ENCODE results near the gene NDUFAF8.
"Not testable (repeated sequence)": the region's sequence is repeated elsewhere in the genome, so short reads cannot be mapped to it uniquely, and the experiment has no call there.

The NDUFAF8 gene

DNA sequence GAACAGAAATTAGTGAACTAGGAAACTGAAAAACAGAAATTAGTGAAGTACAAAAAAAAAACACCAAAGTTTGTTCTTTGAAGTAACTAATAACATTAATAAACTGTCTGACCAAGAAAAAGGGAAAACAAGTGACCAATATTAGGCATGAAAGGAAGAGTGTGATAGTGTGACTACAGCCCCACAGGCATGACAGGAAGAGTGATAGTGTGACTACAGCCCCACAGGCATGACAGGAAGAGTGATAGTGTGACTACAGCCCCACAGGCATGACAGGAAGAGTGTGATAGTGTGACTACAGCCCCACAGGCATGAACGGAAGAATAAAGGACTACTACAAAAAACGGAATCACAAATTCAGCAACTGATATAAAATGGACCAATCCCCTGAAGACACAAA is 11.5 kb upstream of the NDUFAF8 start:
- DNase-seq = not testable (repeated sequence)

DNA sequence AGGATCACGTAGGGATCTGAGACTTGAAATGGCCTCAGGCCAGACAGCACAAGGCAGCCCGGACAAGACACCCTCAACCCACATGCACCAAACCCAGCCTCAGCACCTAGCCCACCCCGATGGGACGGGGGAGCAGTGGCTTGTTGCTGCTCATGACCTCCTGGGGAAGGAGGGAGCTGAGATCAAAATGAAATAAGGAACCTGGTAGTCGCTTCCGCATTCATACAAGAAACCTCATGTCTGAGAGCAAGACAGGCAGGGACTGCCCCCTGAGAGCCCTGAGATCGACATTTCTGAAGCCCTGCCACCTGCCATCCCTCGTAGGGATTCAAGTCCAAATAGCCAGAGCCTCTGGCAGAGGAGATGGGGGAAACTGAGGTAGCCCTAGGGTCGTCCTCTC is 10.7 kb upstream of the NDUFAF8 start:
- no peak for DNase-seq

DNA sequence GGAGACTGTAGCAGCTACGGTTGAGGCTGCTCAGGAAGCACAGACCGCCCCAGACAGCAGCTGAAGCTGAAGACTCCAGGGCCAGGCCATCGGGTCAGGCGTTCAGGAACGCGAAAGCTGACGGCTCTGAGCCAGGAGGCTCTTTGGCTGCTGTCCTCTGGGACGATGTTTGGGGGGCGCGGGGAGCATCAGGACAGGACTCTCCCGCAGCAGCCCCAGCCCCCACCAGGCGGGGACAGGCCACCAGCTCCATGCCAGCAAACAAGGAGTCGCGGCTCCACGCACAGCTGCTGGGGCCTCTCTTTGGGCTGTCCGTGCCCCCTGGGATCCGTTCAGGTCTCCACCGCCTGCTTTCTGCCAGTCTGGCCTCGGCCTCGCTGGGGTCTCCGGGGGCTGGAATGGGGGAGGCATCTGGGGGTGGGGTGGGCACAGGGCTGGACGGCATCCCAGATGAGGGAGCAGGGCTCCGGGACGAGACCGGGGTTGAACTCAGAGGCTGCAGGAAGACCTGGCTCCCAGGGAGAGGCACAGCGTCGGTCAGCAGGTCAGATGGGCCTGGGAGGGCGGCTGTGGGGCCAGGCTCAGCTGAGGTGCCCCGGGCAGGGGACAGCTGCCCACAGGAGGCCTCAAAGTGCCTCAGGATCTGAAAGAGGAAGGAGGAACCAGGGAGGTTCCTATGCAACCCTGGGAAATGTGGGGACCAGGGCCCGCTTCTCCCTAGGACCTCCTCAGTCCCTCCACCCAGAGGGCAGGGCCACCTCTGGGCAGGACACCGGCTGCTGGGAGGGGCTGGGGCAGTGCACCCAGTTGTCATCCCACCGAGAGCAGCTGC is 10.1 kb upstream of the NDUFAF8 start:
- DNase-seq = no peak

DNA sequence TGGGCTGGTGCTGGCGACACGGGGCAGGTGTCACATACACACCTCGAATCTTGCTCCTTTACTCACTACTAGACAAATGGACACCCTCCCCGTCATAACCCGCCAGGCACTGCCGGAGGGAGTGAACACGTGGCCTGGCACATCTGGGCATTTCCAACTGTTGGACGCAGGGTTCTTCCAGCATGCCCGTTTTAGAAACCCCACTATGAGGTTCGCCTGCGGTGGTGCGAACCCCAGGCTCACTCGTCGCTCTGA is 9.5 kb upstream of the NDUFAF8 start:
- no peak for DNase-seq

DNA sequence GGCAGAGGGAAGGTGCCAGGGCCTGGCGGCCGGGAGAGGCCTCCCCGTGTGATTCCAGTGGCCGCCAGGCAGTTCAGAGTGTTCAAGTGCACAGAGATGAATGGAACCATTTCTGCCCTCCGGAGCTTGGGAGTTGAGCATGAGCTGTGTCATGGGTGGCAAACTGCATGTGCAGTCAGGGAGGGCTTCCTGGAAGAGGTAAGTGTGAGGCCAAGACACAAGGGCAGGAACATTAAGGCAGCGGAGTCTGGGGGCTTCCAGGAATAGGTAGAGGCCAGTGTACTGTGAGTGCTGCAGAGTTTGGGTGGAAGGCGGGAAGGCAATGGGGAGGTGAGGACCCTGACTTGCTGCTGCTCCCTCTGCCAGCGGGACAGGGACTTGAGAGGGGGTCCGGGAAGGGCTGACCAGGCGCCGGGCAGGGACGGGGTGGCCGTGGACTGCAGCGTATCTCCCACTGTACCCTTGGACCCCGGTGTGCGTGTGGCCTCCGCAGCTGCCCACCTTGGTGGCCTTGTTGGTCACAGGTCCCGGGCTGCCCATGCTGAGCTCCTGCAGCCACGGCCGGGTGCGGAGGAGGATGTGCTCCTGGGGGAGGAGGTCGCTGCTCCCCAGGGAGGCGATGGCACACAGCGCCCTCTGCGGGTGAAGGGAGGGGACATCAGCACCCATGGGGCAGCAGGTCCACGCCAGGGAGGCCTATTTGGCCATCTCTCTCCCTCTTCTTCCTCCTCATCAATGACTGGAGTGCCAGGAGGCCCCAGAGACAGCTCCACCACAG is 8.9 kb upstream of the NDUFAF8 start:
- DNase-seq = no peak

DNA sequence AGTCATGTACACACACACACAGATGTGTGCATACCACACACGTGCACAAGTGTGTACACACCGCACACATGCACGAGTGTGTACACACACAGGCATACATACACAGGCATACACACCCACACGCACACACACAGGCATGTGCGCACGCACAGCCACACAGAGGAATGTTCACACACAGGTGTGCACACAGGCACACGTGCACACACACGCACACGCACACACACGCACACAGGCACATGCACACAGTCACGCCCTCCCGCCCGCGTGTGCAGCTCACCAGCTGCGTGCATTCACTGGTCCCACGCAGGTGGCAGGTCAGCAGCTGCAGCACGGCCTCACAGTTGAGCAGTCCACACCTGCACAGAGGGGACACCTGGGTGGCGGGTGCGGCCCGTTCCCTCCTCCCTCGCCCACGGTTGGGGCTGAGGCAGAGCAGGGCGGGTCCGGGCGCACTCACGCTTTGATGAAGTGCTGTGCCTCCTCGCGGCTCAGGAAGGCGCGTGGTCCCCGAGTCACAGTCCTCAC is 7.9 kb upstream of the NDUFAF8 start:
- no peak for DNase-seq

DNA sequence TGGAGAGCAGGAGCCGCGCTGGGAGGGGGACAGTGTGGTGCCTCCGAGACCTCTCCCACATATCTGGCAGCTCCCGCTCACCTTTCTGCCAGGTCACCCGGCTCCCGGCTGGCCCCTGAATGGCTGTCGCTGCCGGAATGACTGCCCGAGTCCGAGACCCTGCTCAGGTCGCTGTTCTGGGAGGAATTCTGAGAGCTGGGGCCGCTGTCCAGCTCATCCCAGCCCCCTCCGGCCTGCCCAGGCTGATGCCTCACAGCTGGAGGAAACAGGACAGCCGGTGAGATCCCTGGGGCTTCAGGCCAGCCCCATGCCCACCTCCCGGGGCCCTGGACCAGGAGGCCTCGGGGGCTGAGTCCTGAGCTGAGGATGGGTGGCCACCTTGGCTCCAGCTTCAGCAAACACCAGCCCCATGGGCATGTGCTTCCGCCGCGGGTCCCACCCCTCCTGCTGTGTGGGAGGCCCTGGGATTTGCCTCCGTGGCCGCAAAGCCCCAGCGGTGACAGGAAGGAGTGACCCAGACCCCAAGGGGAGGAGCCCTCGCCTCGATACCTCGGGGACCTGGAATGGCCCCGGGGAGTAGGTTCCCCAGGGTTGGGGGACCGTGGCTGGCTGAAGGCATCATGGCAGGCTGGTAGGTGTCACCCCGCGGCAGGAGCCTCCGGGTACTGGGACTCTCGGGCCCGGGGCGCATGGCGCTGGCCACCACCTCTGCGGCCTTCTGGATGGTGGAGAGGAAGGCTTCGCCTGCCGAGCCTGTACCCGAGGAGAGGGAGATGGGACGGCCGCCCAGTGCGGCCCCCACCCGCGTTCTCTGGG is 7.1 kb upstream of the NDUFAF8 start:
- DNase-seq = no peak

DNA sequence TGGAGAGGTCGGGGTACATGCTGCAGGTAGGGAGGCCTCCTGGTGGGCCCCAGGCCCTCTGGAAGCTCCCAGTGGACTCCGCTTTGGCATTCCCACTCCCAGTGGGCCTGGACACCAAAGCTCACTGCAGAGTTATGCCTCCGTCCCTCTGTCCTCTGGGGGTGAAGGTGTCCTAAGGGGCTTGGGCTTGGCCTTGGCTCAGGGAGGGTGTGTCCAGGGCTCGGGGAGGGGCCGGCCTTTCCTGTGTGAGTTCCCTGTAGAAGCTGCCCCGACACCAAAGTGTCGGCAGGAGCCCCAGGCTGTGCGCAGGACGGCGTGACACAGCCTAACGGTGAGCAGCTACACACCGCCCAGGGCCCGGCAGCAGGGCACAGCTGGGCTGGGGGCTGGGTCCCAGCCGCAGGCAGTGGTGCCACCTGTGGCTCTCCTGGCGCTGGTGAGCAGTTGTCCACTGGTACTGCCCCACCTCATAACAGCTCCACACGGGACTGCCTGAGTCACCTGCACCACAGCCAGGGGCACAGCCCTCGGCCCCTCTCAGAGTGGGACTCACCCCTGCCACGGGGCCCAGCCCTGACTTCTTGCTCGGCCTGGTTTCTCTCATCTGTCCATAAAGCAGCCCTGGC is 6.4 kb upstream of the NDUFAF8 start:
- DNase-seq = no peak

DNA sequence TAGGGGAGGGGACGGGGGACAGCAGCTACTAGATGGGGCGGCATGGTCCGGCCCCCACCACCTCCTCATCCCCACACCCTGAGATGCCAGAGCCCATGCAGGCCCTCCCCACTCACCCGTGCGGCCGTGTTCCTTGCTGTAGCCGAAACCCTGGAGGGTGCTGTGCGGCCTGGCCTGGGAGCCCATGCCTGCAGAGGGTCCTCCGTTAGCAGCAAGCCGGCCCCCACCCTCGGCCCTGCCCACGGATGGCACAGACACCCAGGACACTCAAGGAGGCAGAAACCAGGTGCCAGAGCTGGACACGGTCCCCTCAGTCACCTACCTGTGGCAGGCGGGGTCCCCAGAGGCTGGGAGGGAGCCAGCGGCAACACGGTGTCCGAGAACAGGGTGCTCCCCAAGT is 5.8 kb upstream of the NDUFAF8 start:
- no peak for DNase-seq

DNA sequence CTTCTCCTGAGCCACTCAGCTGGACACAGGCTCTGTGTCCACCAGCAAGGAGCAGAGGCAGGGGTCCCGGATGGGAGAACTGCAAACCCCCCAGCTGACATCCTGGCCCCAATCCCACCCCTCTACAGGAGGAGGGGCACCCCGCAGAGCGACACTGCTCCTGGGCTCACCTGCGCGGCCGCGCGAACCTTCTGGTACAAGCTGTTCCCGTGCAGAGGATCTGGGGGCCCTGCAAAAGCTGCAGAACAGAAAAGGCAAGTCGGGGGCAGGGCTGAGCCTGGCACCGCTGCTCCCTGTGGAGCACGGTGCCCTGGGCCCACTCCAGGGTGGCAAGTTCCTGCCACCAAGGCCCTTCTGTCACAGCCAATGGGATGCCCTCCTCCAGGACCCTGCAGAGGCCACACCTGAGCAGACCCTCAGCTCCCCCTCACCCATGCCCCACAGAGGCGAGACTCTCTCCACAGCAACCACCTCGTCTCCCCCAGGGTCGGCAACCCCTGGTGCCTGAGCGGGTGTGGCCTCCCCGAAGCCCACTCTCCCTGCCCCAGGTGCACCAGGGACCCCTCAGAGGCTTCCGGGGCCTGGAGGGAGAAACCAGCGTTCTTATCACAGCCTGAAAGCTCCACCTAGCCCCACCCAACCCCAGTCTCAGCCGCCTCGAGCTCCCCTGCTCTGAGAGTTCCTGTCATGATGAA is 5.2 kb upstream of the NDUFAF8 start:
- no peak for DNase-seq

DNA sequence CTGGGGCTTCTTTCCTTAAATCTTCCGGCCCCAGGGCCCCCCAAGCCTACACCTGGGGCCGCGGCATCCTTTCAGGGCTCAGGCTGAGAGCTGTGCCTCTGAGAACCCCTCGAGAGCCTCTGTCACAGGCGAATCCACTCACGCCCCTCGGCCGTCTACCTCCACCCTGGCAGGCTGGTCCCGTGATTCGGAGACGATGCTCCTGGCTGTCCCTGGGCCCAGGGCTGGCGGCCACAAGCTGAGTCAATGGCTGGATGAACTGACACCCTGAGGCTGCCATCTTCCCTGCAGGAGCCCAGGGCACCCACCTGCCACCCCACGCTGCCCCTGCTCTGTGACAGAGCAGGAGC is 4.6 kb upstream of the NDUFAF8 start:
- DNase-seq = no peak

DNA sequence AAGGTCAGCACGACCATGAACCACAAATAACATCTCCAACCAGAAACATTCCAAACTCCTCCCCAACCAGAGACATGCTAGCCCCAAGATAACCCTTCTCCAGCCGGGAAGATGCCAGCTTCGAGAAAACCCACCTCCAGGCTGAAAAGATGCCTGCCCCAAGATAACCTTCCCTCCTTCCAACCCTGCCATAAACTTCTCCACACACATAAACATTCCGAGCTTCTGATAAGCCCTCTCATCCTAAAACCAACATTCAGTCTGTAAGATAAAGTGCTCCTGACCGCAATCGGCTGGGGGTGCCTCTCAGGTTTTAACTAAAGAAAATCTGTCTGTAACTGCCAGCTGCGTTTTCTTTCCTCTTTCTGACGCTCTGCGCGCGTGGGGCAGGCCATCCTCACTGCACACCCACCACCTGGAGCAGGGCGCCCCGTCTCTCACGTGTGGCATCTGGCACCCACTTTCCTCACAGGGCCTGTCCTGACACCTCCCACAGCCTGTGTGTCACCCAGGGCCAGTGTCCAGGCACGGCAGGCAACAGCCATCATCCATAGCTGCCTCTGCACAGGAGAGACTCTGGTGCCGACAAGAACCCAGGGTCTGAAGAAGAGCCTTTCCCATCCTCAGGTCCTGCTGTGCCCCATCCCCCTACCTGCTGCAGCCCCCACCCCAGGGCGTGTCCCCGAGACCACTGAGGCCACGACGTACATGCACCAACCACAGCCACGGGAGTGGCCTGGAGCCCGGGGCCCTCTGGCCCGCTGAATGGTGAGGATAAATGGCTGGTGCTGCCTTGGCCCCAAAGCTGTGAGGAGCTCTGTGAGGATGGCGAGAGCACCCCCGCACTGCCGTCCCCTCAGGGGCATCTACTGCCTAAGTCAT is 3.9 kb upstream of the NDUFAF8 start:
- no peak for DNase-seq

DNA sequence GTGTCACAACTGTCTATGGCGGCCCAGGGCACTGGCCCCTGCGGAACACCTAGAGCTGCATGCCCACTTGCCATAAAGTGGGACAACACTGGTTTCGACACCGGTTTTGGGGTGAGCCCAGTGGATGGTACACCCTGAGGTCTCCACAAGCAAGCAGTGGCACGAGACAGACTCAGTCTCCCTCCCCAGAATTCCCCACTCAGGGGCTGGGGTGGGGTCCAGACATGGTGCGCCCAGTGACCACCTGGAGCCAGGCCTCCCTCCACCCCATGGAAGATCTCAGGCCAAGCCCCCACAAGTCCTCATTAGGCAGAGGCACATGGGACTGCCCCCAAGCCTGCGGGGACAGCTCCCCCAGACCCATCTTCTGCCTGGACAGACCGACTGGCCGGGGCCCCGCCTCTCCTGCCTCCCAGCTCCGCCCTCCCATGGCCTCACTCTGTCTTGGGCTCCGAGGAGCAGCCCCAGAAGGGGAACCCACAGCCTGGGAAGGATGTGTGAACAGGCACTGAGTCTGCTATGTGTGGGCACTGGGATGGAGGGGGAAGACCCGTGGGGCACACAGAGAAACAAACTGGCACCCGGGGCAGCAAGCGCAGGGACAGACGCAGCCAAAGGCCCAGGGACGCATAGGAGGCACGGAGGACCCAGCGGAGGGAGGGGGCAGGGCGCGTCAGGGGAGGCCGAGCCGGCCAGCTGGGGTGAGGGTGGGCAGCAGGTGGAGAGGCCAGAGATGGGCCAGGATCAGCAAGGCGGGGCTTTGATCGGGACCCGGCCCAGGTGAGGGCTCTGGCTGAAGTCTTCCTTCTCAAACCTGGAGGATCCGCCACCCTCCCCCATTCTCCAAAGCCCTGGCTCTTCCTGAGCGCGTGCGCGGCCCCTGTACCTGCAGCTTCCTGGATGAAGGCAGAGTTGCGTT is 3.0 kb upstream of the NDUFAF8 start:
- DNase-seq = no peak

DNA sequence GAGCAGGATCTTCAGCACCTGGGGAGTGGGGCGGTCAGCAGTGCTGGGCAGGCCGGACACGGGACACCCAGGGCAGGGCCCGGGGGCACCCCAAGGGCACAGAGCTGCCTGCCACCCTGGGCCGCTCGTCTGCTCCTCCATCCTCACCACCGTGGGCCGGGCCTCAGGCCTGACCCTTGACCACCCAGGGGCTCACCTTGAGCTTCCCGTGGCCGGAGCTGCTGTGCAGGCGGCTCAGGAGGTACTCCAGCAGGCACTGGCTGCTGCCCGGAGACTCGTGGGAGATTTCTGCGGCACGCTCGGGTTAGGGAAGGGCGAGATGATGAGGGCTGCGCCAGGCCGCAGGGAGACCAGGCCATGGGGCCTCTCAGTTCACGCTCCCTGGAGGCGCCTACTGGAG is 2.3 kb upstream of the NDUFAF8 start:
- DNase-seq = no peak

DNA sequence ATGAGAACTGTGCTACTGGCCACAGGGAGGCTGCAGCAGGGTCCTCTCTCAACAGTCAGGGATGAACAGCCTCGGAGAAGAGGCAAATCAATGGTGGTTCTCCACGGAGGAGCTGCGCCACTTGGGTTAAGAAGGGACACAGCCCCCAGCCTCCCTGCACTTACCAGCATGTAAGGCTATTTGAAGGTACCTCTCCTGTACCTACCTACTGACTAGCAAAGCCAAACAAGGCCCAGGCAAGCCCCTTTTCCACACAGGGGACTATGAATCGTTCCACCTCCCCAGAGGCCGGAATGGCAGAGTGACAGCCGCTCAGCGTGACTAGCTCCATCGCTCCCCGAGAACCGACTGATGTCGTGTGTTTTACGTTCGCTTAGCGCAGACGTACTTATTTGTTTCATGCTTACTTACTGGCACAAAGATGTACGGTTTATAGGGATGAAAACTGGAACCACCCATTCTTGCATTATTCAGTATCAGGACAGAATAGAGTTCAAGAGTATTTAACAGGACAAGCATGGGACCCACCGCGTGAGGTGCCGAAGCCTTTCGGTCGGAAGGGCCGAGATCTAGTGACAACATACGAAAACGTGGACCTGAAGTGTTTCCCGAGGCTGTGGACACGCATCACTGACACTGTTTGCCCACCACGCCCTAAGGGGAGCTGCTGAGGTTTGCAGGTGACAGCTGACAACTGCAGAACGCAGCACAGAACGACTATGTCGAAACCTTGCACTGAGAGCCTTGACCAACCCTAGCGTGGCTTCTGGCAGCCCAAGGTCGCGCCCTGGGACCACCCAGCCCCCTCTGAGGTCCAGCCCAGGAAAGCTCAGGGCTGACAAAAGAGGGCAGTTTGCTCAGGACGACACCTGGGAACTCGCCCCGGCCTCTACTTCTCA is 1.3 kb upstream of the NDUFAF8 start:
- no peak for DNase-seq

DNA sequence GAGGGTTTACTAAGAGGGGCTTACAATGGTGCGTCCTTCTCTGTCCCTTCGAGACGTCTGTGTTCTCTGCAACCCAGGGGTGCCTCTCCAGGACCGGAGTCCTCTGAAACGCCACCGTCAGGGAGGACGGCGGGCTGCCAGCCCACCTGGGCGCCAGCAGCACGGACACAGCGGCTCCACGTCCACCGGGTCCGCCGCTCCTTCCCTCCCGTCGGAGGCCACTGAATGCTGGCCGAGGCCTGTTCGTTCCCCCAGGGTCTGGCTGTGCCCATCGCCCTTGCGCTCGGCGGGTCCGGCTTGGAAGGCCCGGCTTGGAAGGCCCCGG is 666 bp upstream of the NDUFAF8 start:
- no peak for DNase-seq

DNA sequence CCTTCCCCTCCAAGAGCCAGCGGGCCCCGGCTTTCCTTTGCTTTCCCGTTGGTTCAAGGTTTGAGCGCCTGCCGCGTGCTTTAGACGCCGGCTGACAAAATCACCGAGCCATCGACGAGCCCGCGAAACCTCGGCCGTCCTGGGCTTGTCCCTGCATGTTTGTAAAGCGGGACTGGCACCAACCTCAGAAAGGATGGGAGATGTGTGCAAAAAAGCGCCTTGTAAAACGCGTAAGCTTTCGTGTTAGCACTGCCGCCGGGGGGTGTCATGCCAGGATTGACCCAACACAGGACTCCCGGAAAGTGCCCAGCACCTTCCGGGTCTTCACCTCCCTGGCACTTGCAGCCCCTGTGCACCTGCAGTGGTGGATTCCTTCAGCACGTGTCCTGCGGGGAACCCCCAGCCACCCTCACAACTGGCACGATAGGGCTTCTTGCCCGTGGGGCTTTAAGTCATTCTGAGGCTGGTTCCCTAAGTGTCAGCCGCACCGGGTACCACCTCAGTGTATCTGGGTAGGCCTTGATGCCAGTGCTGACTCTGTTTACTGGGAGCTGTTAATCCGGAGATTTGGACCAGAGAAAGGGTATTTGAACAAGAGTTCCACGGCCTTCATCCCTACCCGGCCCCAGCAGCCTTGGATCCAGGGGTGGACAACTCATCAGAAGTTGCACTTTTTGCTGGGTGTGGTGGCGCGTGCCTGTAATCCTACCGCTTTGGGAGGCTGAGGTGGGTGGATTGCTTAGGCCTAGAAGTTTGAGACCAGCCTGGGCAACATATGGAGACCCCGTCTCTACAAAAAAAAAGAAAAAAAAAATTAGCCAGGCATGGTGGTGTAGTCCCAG is 817 bp downstream of the NDUFAF8 start:
- no peak for DNase-seq

DNA sequence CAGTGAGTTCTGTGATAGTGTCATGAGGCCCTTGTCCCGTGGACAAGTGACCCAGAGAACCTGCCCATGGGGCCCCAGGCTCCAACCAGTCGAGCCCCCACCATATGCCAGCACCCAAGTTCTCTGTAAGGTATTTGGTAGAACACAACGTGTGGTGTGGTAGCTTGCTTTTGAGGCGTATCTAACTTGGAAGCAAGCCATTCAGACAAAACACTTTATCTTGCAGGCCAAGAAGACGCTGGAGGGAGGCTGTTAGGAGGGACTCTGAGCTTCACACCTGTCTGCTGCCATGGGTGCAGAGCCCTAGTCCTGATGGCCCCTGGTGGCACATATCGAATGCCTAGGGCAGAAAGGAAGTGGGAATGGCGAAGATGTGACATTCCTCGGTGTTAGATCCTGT is 1.6 kb downstream of the NDUFAF8 start:
- DNase-seq = no peak

DNA sequence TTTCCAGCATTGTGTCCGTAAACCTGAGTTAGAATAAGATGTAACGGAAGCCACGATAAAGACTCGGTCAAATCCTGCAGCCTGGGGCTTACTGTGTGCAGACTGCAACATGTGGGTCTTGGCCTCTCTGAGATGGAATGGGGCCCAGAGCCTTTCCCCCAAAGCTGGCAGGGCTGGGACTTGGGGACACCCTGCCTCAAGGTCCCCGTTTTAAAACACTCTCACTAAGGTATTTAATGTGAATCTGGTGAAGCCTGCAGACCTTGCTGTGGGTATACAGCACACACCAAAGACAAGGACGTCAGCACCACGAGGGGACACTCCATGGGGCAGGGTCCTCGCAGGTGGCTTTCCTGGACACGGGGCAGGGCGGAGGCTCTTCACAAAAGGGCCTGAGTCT is 2.1 kb downstream of the NDUFAF8 start:
- DNase-seq = no peak
